Keratinocyte (primary cell): ENCODE data around the gene AKNA. TPM values are rescaled to one million over a fixed set of nuclear protein-coding genes. Genes with fewer than 3 reads are reported as not detected.

ENCODE experiments used
- DNase-seq: peaks from one replicate; pipeline ENCODE4 v3.0.0-alpha.2; 2011; ENCODE audit warnings: low read depth, missing footprints, low spot score
- FAIRE-seq: peaks from 2 replicates; lab custom pipeline; 2011; peaks lifted over from hg19 to GRCh38; lab: Jason Lieb, UNC
- H2AFZ ChIP-seq: 2 replicates; pipeline ENCODE4 v1.6.0; 2012; ENCODE audit warnings: low read length, control low read depth, inconsistent platforms; ENCODE audit not compliant: control insufficient read depth
- H3K27ac ChIP-seq: 2 replicates; pipeline ENCODE4 v1.5.1; 2011; ENCODE audit warnings: low read length; ENCODE audit not compliant: control insufficient read depth, insufficient read depth
- H3K27me3 ChIP-seq: 3 replicates; pipeline ENCODE4 v1.6.0; 2011; ENCODE audit warnings: low read length; ENCODE audit not compliant: control insufficient read depth, insufficient read depth; ENCODE audit errors: extremely low read depth
- H3K36me3 ChIP-seq, 2 experiments: 2 replicates in 1 of 2; 3 replicates in 1 of 2; pipeline ENCODE4 v1.5.1; 2011; ENCODE audit warnings: low read length in 2 of 2, mild to moderate bottlenecking in 1 of 2; ENCODE audit not compliant: control insufficient read depth in 2 of 2, insufficient read depth in 2 of 2; ENCODE audit errors: extremely low read depth in 1 of 2
- H3K4me1 ChIP-seq: 3 replicates; pipeline ENCODE4 v1.5.1; 2011; ENCODE audit warnings: low read length; ENCODE audit not compliant: control insufficient read depth, insufficient read depth; ENCODE audit errors: extremely low read depth
- H3K4me2 ChIP-seq: 3 replicates; pipeline ENCODE4 v1.6.0; 2011; ENCODE audit warnings: low read depth, low read length; ENCODE audit not compliant: control insufficient read depth, insufficient read depth; ENCODE audit errors: extremely low read depth
- H3K4me3 ChIP-seq, 3 experiments: fragments of 200-600 bp in 1 of 3; sonication (generic) in 1 of 3; 2 replicates in 2 of 3; 3 replicates in 1 of 3; pipeline ENCODE4 v1.5.1; 2011 to 2016; ENCODE audit warnings: low read length in 3 of 3, mild to moderate bottlenecking in 3 of 3, control low read depth in 2 of 3, inconsistent platforms in 1 of 3, low read depth in 1 of 3, mixed read lengths in 1 of 3, mixed run types in 1 of 3, moderate library complexity in 1 of 3; ENCODE audit not compliant: control insufficient read depth in 2 of 3, insufficient read depth in 2 of 3; ENCODE audit errors: extremely low read depth in 1 of 3
- H3K79me2 ChIP-seq: 2 replicates; pipeline ENCODE4 v1.6.0; 2012; ENCODE audit warnings: low read length; ENCODE audit not compliant: control insufficient read depth, insufficient read depth
- H3K9ac ChIP-seq: 3 replicates; pipeline ENCODE4 v1.6.0; 2011; ENCODE audit warnings: low read length; ENCODE audit not compliant: control insufficient read depth, insufficient read depth; ENCODE audit errors: extremely low read depth
- H3K9me1 ChIP-seq: 3 replicates; pipeline ENCODE4 v1.6.0; 2011; ENCODE audit warnings: low read length; ENCODE audit not compliant: control insufficient read depth, insufficient read depth; ENCODE audit errors: extremely low read depth
- H3K9me3 ChIP-seq: 2 replicates; pipeline ENCODE4 v1.5.1; 2012; ENCODE audit warnings: low read depth, low read length; ENCODE audit not compliant: control insufficient read depth
- H4K20me1 ChIP-seq: 3 replicates; pipeline ENCODE4 v1.6.0; 2011; ENCODE audit warnings: low read length; ENCODE audit not compliant: control insufficient read depth, insufficient read depth; ENCODE audit errors: extremely low read depth
- EZH2 ChIP-seq: IDR thresholded peaks from one replicate; pipeline ENCODE4 v1.6.1; 2012; ENCODE audit warnings: inconsistent platforms, mild to moderate bottlenecking, low read length, moderate library complexity
- dilution Hi-C: fragments of 300-500 bp; cut with MboI; formaldehyde crosslinking; loops from one replicate; pipeline ENCODE4 v1.7.0; 2020; ENCODE audit warnings: low sequenced_read_pairs; ENCODE audit not compliant: extremely low pct_ligation_motif_present
- polyA plus RNA-seq, 5 experiments: library from polyadenylated mRNA; depleted of rRNA in 3 of 5; stranded (reverse) in 3 of 5; stranded (forward) in 1 of 5; unstranded in 1 of 5; fragments of >200 nt; gene quantifications; 1 replicate in 1 of 5; 2 replicates in 3 of 5; 3 replicates in 1 of 5; pipeline versions ENCODE4 v1.2.1 to v1.2.3, GENCODE V29; 2011 to 2012; ENCODE audit warnings: missing spikeins in 2 of 5, low read depth in 1 of 5, low replicate concordance in 1 of 5
- TF ChIP-seq, protein P1 (sequence below), 3 experiments: IDR thresholded peaks in 1 of 3; conservative IDR thresholded peaks in 1 of 3; optimal IDR thresholded peaks in 1 of 3; 2 replicates in 2 of 3; 3 replicates in 1 of 3; pipeline versions ENCODE3 to v1.5.1; 2011; ENCODE audit warnings: low read length in 3 of 3, mild to moderate bottlenecking in 3 of 3, moderate library complexity in 2 of 3, control low read depth in 1 of 3, inconsistent platforms in 1 of 3; ENCODE audit not compliant: insufficient read depth in 2 of 3; ENCODE audit errors: extremely low read depth in 1 of 3

Gene AKNA
- polyA plus RNA-seq, 1 donor (not counting 4 experiments of a cell fraction or from before 2014, with no cell fraction given): 0.79 TPM

DNA sequence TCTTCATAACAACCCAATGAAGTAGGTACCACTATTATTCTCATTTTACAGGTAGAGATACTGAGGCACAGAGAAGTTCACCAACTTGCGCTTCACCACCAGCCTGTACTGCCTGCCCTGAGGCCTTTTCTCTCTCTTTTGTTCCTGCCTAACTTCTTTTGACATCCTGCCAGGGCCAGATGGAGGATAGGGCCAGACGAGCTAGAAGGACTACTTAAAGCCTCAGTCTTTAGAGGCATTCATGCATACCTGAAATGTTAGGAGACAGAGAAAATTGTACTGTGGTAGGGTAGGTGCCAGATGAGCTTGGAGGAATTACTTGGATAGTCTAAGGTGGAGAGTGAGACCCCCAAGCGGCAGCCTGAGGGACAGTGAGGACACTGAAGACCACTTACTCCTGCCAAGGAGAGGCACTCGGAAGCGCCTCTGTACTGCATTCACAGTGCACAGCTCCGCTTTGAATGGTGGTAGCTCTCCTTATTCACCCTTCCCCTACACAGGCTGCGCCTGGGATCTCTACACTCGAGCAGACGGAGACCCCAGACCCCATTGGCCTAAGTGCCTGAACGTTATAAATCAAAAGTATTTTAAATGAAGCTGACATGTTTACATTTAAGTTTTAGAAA, 71.1 kb downstream of the AKNA start:
- H3K36me3 ChIP-seq: no peaks in the 10 kb centered on the region
- no peaks in the 10 kb centered on the region for H4K20me1 ChIP-seq
- H3K9ac ChIP-seq: no peak overlapping the region
- peaks cover 4% of the 10 kb centered on the region for H3K4me1 ChIP-seq
- H3K79me2 ChIP-seq: no peaks in the 10 kb centered on the region
- no peak overlapping the region for H3K27ac ChIP-seq
- no peak overlapping the region for H2AFZ ChIP-seq
- dilution Hi-C loops: no loop called here
- peaks cover 4% of the 10 kb centered on the region for H3K9me3 ChIP-seq
- H3K4me2 ChIP-seq: no peak overlapping the region
- no peak for FAIRE-seq
- no peaks in the 10 kb centered on the region for H3K9me1 ChIP-seq
- no peak overlapping the region for H3K4me3 ChIP-seq
- TF ChIP-seq EZH2: no peak
- TF ChIP-seq, protein P1, sequence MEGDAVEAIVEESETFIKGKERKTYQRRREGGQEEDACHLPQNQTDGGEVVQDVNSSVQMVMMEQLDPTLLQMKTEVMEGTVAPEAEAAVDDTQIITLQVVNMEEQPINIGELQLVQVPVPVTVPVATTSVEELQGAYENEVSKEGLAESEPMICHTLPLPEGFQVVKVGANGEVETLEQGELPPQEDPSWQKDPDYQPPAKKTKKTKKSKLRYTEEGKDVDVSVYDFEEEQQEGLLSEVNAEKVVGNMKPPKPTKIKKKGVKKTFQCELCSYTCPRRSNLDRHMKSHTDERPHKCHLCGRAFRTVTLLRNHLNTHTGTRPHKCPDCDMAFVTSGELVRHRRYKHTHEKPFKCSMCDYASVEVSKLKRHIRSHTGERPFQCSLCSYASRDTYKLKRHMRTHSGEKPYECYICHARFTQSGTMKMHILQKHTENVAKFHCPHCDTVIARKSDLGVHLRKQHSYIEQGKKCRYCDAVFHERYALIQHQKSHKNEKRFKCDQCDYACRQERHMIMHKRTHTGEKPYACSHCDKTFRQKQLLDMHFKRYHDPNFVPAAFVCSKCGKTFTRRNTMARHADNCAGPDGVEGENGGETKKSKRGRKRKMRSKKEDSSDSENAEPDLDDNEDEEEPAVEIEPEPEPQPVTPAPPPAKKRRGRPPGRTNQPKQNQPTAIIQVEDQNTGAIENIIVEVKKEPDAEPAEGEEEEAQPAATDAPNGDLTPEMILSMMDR (optimal IDR thresholded peaks at IDR 0.05 in 1 of 3, IDR thresholded peaks at IDR 0.05 in 1 of 3, conservative IDR thresholded peaks at IDR 0.05 in 1 of 3; ENCODE audit: extremely low read depth in 1 of 3, insufficient read depth in 2 of 3, low read length in 3 of 3): no peak
- no peaks in the 10 kb centered on the region for H3K27me3 ChIP-seq
- no peak for DNase-seq

GRCh38 chr9:114315723-114316363, 71.9 kb downstream of the AKNA start:
- no peaks in the 10 kb centered on the region for H3K9me1 ChIP-seq
- no peaks in the 10 kb centered on the region for H3K27me3 ChIP-seq
- no peak overlapping the region for H3K9ac ChIP-seq
- no peak for TF ChIP-seq EZH2
- TF ChIP-seq, protein P1 (optimal IDR thresholded peaks at IDR 0.05 in 1 of 3, IDR thresholded peaks at IDR 0.05 in 1 of 3, conservative IDR thresholded peaks at IDR 0.05 in 1 of 3; ENCODE audit: extremely low read depth in 1 of 3, insufficient read depth in 2 of 3, low read length in 3 of 3): no peak
- H3K27ac ChIP-seq: no peak overlapping the region
- no peaks in the 10 kb centered on the region for H3K79me2 ChIP-seq
- peaks cover 4% of the 10 kb centered on the region for H3K9me3 ChIP-seq
- no peak overlapping the region for H2AFZ ChIP-seq
- no peaks in the 10 kb centered on the region for H4K20me1 ChIP-seq
- dilution Hi-C loops: no loop called here
- no peaks in the 10 kb centered on the region for H3K36me3 ChIP-seq
- H3K4me3 ChIP-seq: no peak overlapping the region
- FAIRE-seq (no peak), DNase-seq (no peak)
- H3K4me2 ChIP-seq: no peak overlapping the region
- peaks cover 4% of the 10 kb centered on the region for H3K4me1 ChIP-seq
